ENCODE results near the gene HEATR1.

Gene HEATR1

GRCh38 chr1:236540813-236541465 lies 63.4 kb downstream of the HEATR1 start:
- no peak for DNase-seq

- no peak for DNase-seq
Observed at GRCh38 chr1:236536540-236536939, 67.8 kb downstream of the HEATR1 start.

- DNase-seq = no peak
Observed at GRCh38 chr1:236535662-236536161, 68.6 kb downstream of the HEATR1 start.

GRCh38 chr1:236535190-236535589 lies 69.1 kb downstream of the HEATR1 start:
- DNase-seq = no peak

- no peak for DNase-seq
Observed at GRCh38 chr1:236534151-236534651, 70.1 kb downstream of the HEATR1 start.

GRCh38 chr1:236532850-236533249 lies 71.5 kb downstream of the HEATR1 start:
- no peak for DNase-seq

GRCh38 chr1:236530959-236531358 lies 73.4 kb downstream of the HEATR1 start:
- DNase-seq = no peak

- DNase-seq = no peak
Observed at GRCh38 chr1:236530286-236530685, 74.0 kb downstream of the HEATR1 start.

GRCh38 chr1:236526079-236526478 lies 78.2 kb downstream of the HEATR1 start:
- DNase-seq = no peak

- no peak for DNase-seq
Observed at GRCh38 chr1:236524895-236525184, 79.5 kb downstream of the HEATR1 start.

- DNase-seq = peak; percentile 64 to 73
Observed at GRCh38 chr1:236524142-236524894, 80.0 kb downstream of the HEATR1 start.

- peak; percentile 34 to 71 for DNase-seq
Observed at GRCh38 chr1:236523704-236524141, 80.6 kb downstream of the HEATR1 start, which contains the start of gene LGALS8. Gene LGALS8 (plus strand): TSS chr1:236523982. CDS start chr1:236526071, 2,089 bp downstream.

- DNase-seq = peak in 1 of 2 experiments; percentile 62
Observed at GRCh38 chr1:236522937-236523703, 81.2 kb downstream of the HEATR1 start.

- no peak for DNase-seq
Observed at GRCh38 chr1:236520445-236521005, 83.8 kb downstream of the HEATR1 start.

GRCh38 chr1:236518322-236518721 lies 86.0 kb downstream of the HEATR1 start:
- DNase-seq = no peak

- peak in 1 of 2 experiments; percentile 4 for DNase-seq
Observed at GRCh38 chr1:236516929-236517704, 87.2 kb downstream of the HEATR1 start.

- peak; percentile 68 to 75 for DNase-seq
Observed at GRCh38 chr1:236515443-236515958, 88.8 kb downstream of the HEATR1 start.

GRCh38 chr1:236514703-236515442 lies 89.4 kb downstream of the HEATR1 start:
- peak; percentile 79 to 82 for DNase-seq

GRCh38 chr1:236511735-236512418 lies 92.4 kb downstream of the HEATR1 start:
- peak in 1 of 2 experiments; percentile 9 for DNase-seq

- DNase-seq = no peak
Observed at GRCh38 chr1:236509647-236510401, 94.5 kb downstream of the HEATR1 start.

Measured in NCI-H526 (cell line).